MM.1S (cell line): ENCODE measurements around the gene LAMA3.

Experiments
- DNase-seq: peaks from one replicate; pipeline ENCODE4 v3.0.0-alpha.2; 2015
- H2AFZ ChIP-seq: fragments of 300-600 bp; sonication (generic); 2 replicates; pipeline ENCODE4 v1.6.0; 2016; ENCODE audit warnings: antibody characterized with exemption, low read length
- H3F3A ChIP-seq: fragments of 300-600 bp; sonication (generic); 2 replicates; pipeline ENCODE4 v1.6.1; 2016; ENCODE audit warnings: mild to moderate bottlenecking, antibody characterized with exemption, low read length, moderate library complexity, mixed read lengths; ENCODE audit not compliant: insufficient read depth
- H3K27ac ChIP-seq: fragments of 300-600 bp; sonication (generic); 2 replicates; pipeline ENCODE4 v1.5.1; 2016; ENCODE audit warnings: mild to moderate bottlenecking, low read length
- H3K27me3 ChIP-seq: fragments of 300-600 bp; sonication (generic); replicated peaks from 2 replicates; pipeline ENCODE4 v1.6.0; 2016; ENCODE audit warnings: low read length; ENCODE audit not compliant: insufficient read depth
- H3K36me3 ChIP-seq: fragments of 300-600 bp; sonication (generic); replicated peaks from 2 replicates; pipeline ENCODE4 v1.6.1; 2016; ENCODE audit warnings: mild to moderate bottlenecking, low read length, mixed read lengths; ENCODE audit not compliant: insufficient read depth
- H3K4me1 ChIP-seq: fragments of 300-600 bp; sonication (generic); 2 replicates; pipeline ENCODE4 v1.6.1; 2016; ENCODE audit warnings: low read length, mixed read lengths
- H3K4me2 ChIP-seq: fragments of 300-600 bp; sonication (generic); 2 replicates; pipeline ENCODE4 v1.6.0; 2016; ENCODE audit warnings: low read depth, low read length
- H3K4me3 ChIP-seq: fragments of 300-600 bp; sonication (generic); 2 replicates; pipeline ENCODE4 v1.5.1; 2016; ENCODE audit warnings: low read length, mixed read lengths
- H3K79me2 ChIP-seq: fragments of 300-600 bp; sonication (generic); 2 replicates; pipeline ENCODE4 v1.6.1; 2016; ENCODE audit warnings: mixed run types, low read length, mixed read lengths
- H3K9ac ChIP-seq: fragments of 300-600 bp; sonication (generic); 2 replicates; pipeline ENCODE4 v1.6.1; 2016; ENCODE audit warnings: low read length, mixed read lengths
- H3K9me2 ChIP-seq: fragments of 300-600 bp; sonication (generic); replicated peaks from 2 replicates; pipeline ENCODE4 v1.6.1; 2016; ENCODE audit warnings: mild to moderate bottlenecking, low read length, mixed read lengths; ENCODE audit not compliant: insufficient read depth
- H3K9me3 ChIP-seq: fragments of 300-600 bp; sonication (generic); replicated peaks from 2 replicates; pipeline ENCODE4 v1.6.1; 2016; ENCODE audit warnings: mild to moderate bottlenecking, low read length, mixed read lengths; ENCODE audit not compliant: insufficient read depth
- H4K20me1 ChIP-seq: fragments of 300-600 bp; sonication (generic); 2 replicates; pipeline ENCODE4 v1.6.1; 2016; ENCODE audit warnings: mild to moderate bottlenecking, low read length, moderate library complexity, mixed read lengths; ENCODE audit not compliant: insufficient read depth
- EZH2 ChIP-seq: fragments of 300-600 bp; sonication (generic); optimal IDR thresholded peaks from 2 replicates; pipeline ENCODE3; 2017; ENCODE audit warnings: low read depth, mild to moderate bottlenecking, antibody characterized with exemption, low read length, mixed read lengths
- EZH2phosphoT487 ChIP-seq: fragments of 300-600 bp; sonication (generic); IDR thresholded peaks from 2 replicates; pipeline ENCODE4 v1.6.1; 2018; ENCODE audit warnings: antibody characterized with exemption, low read length
- TF ChIP-seq, protein P1 (sequence below): fragments of 300-600 bp; sonication (generic); IDR thresholded peaks from 2 replicates; pipeline ENCODE4 v1.5.1; 2016; ENCODE audit warnings: antibody characterized with exemption, low read length, mixed read lengths

LAMA3 gene

GRCh38 chr18:23650968-23651927 is 38.0 kb upstream of the LAMA3 start:
- no peak overlapping the region for H3K4me2 ChIP-seq

GRCh38 chr18:23652232-23652631 is 37.0 kb upstream of the LAMA3 start:
- Histone ChIP-seq H2AFZ (no peak overlapping the region), H3K9me2 (no peaks in the 10 kb centered on the region), H3K27ac (no peak overlapping the region), H3K4me2 (no peak overlapping the region), H3K27me3 (no peaks in the 10 kb centered on the region), H3F3A (no peaks in the 10 kb centered on the region), H3K36me3 (no peaks in the 10 kb centered on the region), H3K4me1 (no peaks in the 10 kb centered on the region), H3K4me3 (no peak overlapping the region), H3K9ac (no peak overlapping the region), H4K20me1 (no peaks in the 10 kb centered on the region), H3K79me2 (no peaks in the 10 kb centered on the region), H3K9me3 (no peaks in the 10 kb centered on the region)
- DNase-seq: no peak
- TF ChIP-seq EZH2: no peak
- TF ChIP-seq, protein P1, sequence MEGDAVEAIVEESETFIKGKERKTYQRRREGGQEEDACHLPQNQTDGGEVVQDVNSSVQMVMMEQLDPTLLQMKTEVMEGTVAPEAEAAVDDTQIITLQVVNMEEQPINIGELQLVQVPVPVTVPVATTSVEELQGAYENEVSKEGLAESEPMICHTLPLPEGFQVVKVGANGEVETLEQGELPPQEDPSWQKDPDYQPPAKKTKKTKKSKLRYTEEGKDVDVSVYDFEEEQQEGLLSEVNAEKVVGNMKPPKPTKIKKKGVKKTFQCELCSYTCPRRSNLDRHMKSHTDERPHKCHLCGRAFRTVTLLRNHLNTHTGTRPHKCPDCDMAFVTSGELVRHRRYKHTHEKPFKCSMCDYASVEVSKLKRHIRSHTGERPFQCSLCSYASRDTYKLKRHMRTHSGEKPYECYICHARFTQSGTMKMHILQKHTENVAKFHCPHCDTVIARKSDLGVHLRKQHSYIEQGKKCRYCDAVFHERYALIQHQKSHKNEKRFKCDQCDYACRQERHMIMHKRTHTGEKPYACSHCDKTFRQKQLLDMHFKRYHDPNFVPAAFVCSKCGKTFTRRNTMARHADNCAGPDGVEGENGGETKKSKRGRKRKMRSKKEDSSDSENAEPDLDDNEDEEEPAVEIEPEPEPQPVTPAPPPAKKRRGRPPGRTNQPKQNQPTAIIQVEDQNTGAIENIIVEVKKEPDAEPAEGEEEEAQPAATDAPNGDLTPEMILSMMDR: no peak

More at GRCh38 chr18:23650968-23651927, 38.0 kb upstream of the LAMA3 start:
- Histone ChIP-seq H3K4me1 (no peaks in the 10 kb centered on the region), H3F3A (no peaks in the 10 kb centered on the region), H2AFZ (no peak overlapping the region), H4K20me1 (no peaks in the 10 kb centered on the region), H3K9ac (no peak overlapping the region), H3K9me2 (no peaks in the 10 kb centered on the region), H3K36me3 (no peaks in the 10 kb centered on the region), H3K79me2 (no peaks in the 10 kb centered on the region), H3K27ac (no peak overlapping the region), H3K4me3 (no peak overlapping the region), H3K9me3 (no peaks in the 10 kb centered on the region), H3K27me3 (no peaks in the 10 kb centered on the region)
- DNase-seq: no peak
- no peak for TF ChIP-seq EZH2phosphoT487

DNA sequence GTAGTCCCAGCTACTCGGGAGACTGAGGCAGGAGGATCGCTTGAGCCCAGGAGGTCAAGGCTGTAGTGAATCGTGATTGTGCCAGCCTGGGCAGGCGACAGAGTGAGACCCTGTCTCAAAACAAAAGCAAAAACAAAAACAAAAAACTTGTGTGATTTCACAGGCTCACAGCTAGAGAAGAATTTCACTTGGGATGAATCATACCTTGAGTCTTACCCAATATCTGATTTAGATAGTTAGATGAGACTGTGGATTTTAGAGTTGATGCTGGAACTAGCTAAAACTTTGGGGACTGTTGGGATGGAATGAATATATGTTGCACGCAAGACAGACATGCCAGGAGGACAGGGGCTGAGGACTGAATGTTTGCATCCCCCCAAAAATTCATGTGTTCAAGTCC is 31.0 kb upstream of the LAMA3 start:
- DNase-seq: no peak
- Histone ChIP-seq H2AFZ (no peak overlapping the region), H3K9ac (no peak overlapping the region), H3K9me3 (no peaks in the 10 kb centered on the region), H4K20me1 (no peaks in the 10 kb centered on the region), H3K4me2 (no peak overlapping the region), H3K27ac (no peak overlapping the region), H3K4me1 (0 out of 2 replicates have a peak, but pooled peaks cover 3% of the 10 kb centered on the region), H3K79me2 (no peaks in the 10 kb centered on the region), H3K36me3 (no peaks in the 10 kb centered on the region), H3K9me2 (no peaks in the 10 kb centered on the region), H3F3A (no peaks in the 10 kb centered on the region), H3K27me3 (peaks cover 4% of the 10 kb centered on the region; the same call in 1 of the 2 replicates), H3K4me3 (no peak overlapping the region)
- TF ChIP-seq EZH2phosphoT487 (no peak), EZH2 (no peak)
- TF ChIP-seq, protein P1: no peak
